ENCODE results near the gene STIM1. TPM values are rescaled to one million over a fixed set of nuclear protein-coding genes. Genes with fewer than 3 reads are reported as not detected.

STIM1 gene
- total RNA-seq, 4 donors from 2014 or later, result 50.1 to 112 (median 63.3) TPM

GRCh38 chr11:3901249-3902025, 46.0 kb downstream of the STIM1 start:
- TF ChIP-seq CTCF (IDR thresholded peaks at IDR 0.05) (no peak), POLR2A (IDR thresholded peaks at IDR 0.05) (no peak)
- Histone ChIP-seq H3K4me1 (peaks cover 28 to 69% (median 32%) of the 10 kb centered on the region in 3 donors), H3K36me3 (no peaks in the 10 kb centered on the region), H3K4me3 (no peak overlapping the region), H3K9me3 (no peaks in the 10 kb centered on the region), H3K27ac (no peak overlapping the region), H3K27me3 (no peaks in the 10 kb centered on the region)
- DNase-seq, result no peak
- intact Hi-C loops (cut with DNase I), result no loop called here
- 88 to 89% methylated on average over 6 of the region's 6 CpGs for WGBS, 2 donors

- DNase-seq, result no peak
- Histone ChIP-seq H3K4me3 (no peak overlapping the region), H3K27me3 (no peaks in the 10 kb centered on the region), H3K4me1 (peaks cover 36 to 71% (median 36%) of the 10 kb centered on the region in 3 donors), H3K36me3 (no peaks in the 10 kb centered on the region), H3K9me3 (no peaks in the 10 kb centered on the region), H3K27ac (peak overlapping the region in 2 of 4 donors; percentile 6 to 38)
- no peak for TF ChIP-seq CTCF (IDR thresholded peaks at IDR 0.05)
- TF ChIP-seq POLR2A (IDR thresholded peaks at IDR 0.05), result no peak
- intact Hi-C loops (cut with DNase I), result no loop called here
- WGBS, 2 donors, result 49 to 76% methylated on average over 6 of the region's 7 CpGs
These were observed 47.0 kb downstream of the STIM1 start for GRCh38 chr11:3902441-3902840.

- Histone ChIP-seq H3K36me3 (no peaks in the 10 kb centered on the region), H3K27me3 (no peaks in the 10 kb centered on the region), H3K4me3 (no peak overlapping the region), H3K27ac (peak overlapping the region in 3 of 4 donors; percentile 12 to 86 (median 86)), H3K4me1 (peaks cover 37 to 80% (median 44%) of the 10 kb centered on the region in 3 donors), H3K9me3 (no peaks in the 10 kb centered on the region)
- TF ChIP-seq CTCF (IDR thresholded peaks at IDR 0.05) (no peak), POLR2A (IDR thresholded peaks at IDR 0.05) (no peak)
- 90 to 92% methylated on average over 1 of the region's 1 CpG for WGBS, 2 donors
- intact Hi-C loops (cut with DNase I), result no loop called here
- DNase-seq, result no peak
These were observed 47.9 kb downstream of the STIM1 start for GRCh38 chr11:3903207-3903896.

- Histone ChIP-seq H3K27ac (peak overlapping the region; percentile 45 to 86 (median 82)), H3K9me3 (no peaks in the 10 kb centered on the region), H3K27me3 (no peaks in the 10 kb centered on the region), H3K4me3 (no peak overlapping the region), H3K4me1 (peaks cover 37 to 87% (median 44%) of the 10 kb centered on the region in 3 donors), H3K36me3 (no peaks in the 10 kb centered on the region)
- TF ChIP-seq POLR2A (IDR thresholded peaks at IDR 0.05), result no peak
- TF ChIP-seq CTCF (IDR thresholded peaks at IDR 0.05), result no peak
- intact Hi-C loops (cut with DNase I), result no loop called here
- 52 to 55% methylated on average over 5 of the region's 5 CpGs for WGBS, 2 donors
- no peak for DNase-seq
These were observed 48.8 kb downstream of the STIM1 start for GRCh38 chr11:3904228-3904627.
